GM13976 (cell line): ENCODE data around the gene SAC3D1.
"Not testable (repeated sequence)": the region's sequence is repeated elsewhere in the genome, so short reads cannot be mapped to it uniquely, and the experiment has no call there.

Experiments
- DNase-seq: peaks from one replicate; pipeline ENCODE4 v3.0.0; 2012; ENCODE audit warnings: low spot score
- in situ Hi-C: fragments of 300-500 bp; cut with MboI; formaldehyde crosslinking; loops from one replicate; pipeline ENCODE4 v1.12.0; 2022; ENCODE audit warnings: low sequenced_read_pairs, mixed read lengths, inconsistent platforms; ENCODE audit not compliant: unreplicated experiment
- TF ChIP-seq, protein P1 (sequence below): IDR thresholded peaks from 2 replicates; pipeline ENCODE4 v1.5.1; 2012; ENCODE audit warnings: borderline replicate concordance, mild to moderate bottlenecking; ENCODE audit not compliant: insufficient read depth; ENCODE audit errors: extremely low read depth, missing control alignments, control extremely low read depth

Gene SAC3D1

DNA sequence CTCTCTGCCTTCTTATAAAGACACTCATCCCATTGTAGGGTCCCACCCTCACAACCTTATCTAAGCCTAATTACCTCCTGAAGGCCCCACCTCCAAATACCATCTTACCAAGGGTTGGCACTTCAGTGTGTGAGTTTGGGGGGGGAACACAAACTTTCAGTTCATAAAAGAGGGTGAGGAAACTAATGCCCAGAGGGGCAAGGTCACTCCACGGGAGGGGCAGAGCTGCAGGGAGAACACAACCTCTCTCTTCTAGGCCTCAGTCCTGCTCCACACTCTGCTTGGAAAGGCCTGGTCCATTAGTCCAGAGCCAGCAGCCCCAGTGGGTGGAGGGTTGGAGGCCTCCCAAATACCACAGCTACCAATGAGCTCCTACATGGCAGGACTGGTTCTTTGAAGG is 41.5 kb upstream of the SAC3D1 start:
- in situ Hi-C loops: no loop called here
- no peak for DNase-seq
- TF ChIP-seq, protein P1, sequence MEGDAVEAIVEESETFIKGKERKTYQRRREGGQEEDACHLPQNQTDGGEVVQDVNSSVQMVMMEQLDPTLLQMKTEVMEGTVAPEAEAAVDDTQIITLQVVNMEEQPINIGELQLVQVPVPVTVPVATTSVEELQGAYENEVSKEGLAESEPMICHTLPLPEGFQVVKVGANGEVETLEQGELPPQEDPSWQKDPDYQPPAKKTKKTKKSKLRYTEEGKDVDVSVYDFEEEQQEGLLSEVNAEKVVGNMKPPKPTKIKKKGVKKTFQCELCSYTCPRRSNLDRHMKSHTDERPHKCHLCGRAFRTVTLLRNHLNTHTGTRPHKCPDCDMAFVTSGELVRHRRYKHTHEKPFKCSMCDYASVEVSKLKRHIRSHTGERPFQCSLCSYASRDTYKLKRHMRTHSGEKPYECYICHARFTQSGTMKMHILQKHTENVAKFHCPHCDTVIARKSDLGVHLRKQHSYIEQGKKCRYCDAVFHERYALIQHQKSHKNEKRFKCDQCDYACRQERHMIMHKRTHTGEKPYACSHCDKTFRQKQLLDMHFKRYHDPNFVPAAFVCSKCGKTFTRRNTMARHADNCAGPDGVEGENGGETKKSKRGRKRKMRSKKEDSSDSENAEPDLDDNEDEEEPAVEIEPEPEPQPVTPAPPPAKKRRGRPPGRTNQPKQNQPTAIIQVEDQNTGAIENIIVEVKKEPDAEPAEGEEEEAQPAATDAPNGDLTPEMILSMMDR: no peak

GRCh38 chr11:65002706-65003105 is 38.3 kb upstream of the SAC3D1 start:
- no peak for DNase-seq
- TF ChIP-seq, protein P1: no peak
- in situ Hi-C loops: no loop called here

DNA sequence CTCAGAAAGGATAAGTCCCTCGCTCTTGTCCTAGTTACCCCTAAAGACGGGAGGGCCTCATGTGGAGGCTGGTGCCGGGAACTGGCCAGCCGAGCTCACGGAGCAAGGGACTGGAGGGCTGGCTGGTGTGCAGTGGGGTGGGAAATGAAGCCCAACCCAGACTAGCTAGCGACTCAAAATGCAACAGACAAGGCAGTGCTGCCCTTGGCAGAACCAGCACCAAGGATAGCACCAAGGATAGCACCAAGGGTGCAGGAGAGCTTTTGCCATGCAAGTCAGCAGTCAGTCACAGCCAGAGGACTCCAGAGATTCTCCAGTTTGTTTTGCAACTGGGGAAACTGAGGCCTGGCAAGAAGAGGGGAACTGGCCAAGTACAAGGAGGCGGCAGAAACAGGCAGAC is 37.7 kb upstream of the SAC3D1 start:
- TF ChIP-seq, protein P1: no peak
- no peak for DNase-seq
- in situ Hi-C loops: no loop called here

DNA sequence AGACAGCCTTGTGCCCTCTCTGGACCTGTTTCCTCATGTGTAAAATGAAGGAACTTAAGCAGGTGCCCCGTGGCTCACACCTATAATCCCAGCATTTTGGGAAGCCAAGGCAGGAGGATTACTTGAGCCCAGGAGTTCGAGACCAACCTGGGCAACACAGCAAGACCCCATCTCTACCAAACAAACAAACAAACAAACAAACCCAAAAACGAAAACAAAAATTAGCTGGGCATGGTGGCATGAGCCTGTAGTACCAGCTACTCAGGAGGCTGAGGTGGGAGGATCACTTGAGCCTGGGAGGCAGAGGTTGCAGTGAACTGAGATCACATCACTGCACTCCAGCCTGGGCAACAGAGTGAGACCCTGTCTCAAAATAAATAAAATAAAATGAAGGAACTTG is 37.0 kb upstream of the SAC3D1 start:
- in situ Hi-C loops, DNase-seq: not testable (repeated sequence)

- TF ChIP-seq, protein P1: no peak
- in situ Hi-C loops: no loop called here
- DNase-seq: no peak
These were observed 33.0 kb upstream of the SAC3D1 start for GRCh38 chr11:65008016-65008415.

DNA sequence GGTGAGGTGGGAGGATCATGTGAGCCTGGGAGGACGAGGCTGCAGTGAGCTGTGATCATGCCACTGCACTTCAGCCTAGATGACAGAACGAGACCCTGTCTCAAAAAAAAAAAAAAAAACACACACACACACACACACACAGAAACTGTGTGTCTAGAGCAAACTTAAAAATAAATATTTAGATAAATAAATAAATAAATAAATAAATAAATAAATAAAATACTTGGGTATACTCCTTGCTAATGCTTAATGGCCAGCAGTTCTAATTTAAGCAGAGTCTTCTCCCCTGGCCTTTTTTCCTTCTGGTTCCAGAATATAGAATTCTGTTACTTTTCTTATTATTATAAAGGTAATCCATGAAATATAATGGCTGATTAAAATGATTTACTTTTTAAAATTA is 32.1 kb upstream of the SAC3D1 start:
- TF ChIP-seq, protein P1: no peak
- in situ Hi-C loops: no loop called here
- DNase-seq: no peak

GRCh38 chr11:65013130-65013887 is 27.7 kb upstream of the SAC3D1 start:
- in situ Hi-C loops: no loop called here
- TF ChIP-seq, protein P1: peak; percentile 88
- peak; percentile 95 for DNase-seq
